Activated T-helper 17 cell treated with anti-CD3 and anti-CD28 coated beads, Interleukin-2, amount 50 U/mL, for 72 hours (primary cell): Measurements from ENCODE around the gene RASGRF2. TPM values are rescaled to one million over a fixed set of nuclear protein-coding genes. Genes with fewer than 3 reads are reported as not detected.

ENCODE experiments used
- ATAC-seq: fragments of 150-1000 bp; cut with Tn5 transposase; replicated peaks from 2 replicates; pipeline ENCODE4 v1.10.0; 2021; ENCODE audit warnings: mild to moderate bottlenecking, moderate library complexity
- H3K27ac Mint-ChIP-seq: one replicate; pipeline ENCODE4 v1.8.0; 2022; ENCODE audit warnings: mixed read lengths
- H3K27me3 Mint-ChIP-seq: one replicate; pipeline ENCODE4 v1.8.0; 2022; ENCODE audit warnings: mixed read lengths
- H3K36me3 Mint-ChIP-seq: one replicate; pipeline ENCODE4 v1.8.0; 2022; ENCODE audit warnings: low read depth, mild to moderate bottlenecking, mixed read lengths
- H3K4me1 Mint-ChIP-seq: one replicate; pipeline ENCODE4 v1.8.0; 2022; ENCODE audit warnings: mixed read lengths
- H3K4me3 Mint-ChIP-seq: one replicate; pipeline ENCODE4 v1.8.0; 2022; ENCODE audit warnings: mild to moderate bottlenecking, mixed read lengths
- H3K9me3 Mint-ChIP-seq: one replicate; pipeline ENCODE4 v1.8.0; 2022; ENCODE audit warnings: mixed read lengths
- total RNA-seq, 2 donors: library from RNA; stranded (reverse); gene quantifications; one replicate each; pipeline ENCODE4 v1.2.3, GENCODE V29; 2022

Gene RASGRF2, protein sequence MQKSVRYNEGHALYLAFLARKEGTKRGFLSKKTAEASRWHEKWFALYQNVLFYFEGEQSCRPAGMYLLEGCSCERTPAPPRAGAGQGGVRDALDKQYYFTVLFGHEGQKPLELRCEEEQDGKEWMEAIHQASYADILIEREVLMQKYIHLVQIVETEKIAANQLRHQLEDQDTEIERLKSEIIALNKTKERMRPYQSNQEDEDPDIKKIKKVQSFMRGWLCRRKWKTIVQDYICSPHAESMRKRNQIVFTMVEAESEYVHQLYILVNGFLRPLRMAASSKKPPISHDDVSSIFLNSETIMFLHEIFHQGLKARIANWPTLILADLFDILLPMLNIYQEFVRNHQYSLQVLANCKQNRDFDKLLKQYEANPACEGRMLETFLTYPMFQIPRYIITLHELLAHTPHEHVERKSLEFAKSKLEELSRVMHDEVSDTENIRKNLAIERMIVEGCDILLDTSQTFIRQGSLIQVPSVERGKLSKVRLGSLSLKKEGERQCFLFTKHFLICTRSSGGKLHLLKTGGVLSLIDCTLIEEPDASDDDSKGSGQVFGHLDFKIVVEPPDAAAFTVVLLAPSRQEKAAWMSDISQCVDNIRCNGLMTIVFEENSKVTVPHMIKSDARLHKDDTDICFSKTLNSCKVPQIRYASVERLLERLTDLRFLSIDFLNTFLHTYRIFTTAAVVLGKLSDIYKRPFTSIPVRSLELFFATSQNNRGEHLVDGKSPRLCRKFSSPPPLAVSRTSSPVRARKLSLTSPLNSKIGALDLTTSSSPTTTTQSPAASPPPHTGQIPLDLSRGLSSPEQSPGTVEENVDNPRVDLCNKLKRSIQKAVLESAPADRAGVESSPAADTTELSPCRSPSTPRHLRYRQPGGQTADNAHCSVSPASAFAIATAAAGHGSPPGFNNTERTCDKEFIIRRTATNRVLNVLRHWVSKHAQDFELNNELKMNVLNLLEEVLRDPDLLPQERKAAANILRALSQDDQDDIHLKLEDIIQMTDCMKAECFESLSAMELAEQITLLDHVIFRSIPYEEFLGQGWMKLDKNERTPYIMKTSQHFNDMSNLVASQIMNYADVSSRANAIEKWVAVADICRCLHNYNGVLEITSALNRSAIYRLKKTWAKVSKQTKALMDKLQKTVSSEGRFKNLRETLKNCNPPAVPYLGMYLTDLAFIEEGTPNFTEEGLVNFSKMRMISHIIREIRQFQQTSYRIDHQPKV (N-terminal part only)
- 1 to 10 TPM; 6.8 to 7.6 TPM for total RNA-seq

DNA sequence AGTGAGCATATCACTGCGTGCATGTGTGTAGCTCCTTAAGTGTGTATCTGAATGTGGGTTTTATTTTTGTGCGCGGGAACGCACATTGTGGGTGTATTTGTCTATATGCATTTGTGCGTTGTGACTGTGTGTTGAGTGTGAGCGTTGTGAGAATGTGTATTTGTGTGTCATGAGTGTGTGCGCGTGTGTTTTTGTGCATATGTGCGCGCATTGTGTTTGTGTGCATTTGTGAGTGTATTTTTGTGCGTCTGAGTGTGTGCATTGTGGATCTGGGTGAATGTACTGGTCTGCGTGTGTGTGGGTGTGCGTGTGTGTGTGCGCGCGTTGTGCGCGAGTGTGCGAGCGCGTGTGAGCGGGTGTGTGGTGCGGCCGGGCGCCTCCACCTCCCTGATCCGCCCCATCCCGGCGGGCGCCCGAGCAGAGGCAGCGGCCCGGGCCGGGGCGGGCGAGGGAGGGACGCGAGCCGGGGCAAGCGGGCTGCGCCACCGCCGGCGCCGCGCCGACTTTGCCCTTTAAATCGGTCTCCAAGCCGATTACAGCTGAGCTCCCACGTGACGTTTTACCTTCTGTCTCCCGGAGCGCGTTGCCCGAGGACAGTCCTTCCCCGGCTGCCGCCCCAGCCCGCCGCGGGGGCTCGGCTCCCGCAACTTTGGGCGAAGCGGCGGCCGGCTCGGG, at the start of gene RASGRF2:
TSS of gene RASGRF2 (plus strand) at position 596 of the 675 bp plus-strand sequence. CDS start 376 bp downstream, outside the sequence.
- Mint-ChIP-seq H3K4me3 (peak within 1 kb of the TSS; percentile 87), H3K27me3 (no peaks in the 10 kb centered on the region), H3K36me3 (no peaks in the 10 kb centered on the region), H3K9me3 (no peaks in the 10 kb centered on the region), H3K27ac (peak within 1 kb of the TSS; percentile 79), H3K4me1 (peaks cover 30% of the 10 kb centered on the region)
- ATAC-seq = peak; percentile 46

DNA sequence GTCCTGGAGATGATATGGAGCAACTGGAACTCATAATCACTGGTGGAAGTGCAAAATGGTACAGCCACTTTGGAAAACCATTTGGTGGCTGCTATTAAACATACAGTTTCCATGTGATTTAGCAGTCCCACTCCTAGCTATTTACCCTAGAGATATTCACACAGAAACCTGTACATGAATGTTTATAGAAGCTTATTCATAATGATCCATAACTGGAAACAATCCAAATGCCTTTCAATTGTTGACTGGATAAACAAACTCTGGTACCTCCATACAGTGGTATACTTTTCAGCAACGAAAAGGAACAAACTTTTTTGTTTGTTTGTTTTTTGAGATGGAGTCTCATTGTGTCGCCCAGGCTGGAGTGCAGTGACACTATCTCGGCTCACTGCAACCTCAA, 47.7 kb upstream of the RASGRF2 start:
- ATAC-seq = no peak
- no peaks in the 10 kb centered on the region for H3K27me3 Mint-ChIP-seq
- no peaks in the 10 kb centered on the region for H3K9me3 Mint-ChIP-seq
- H3K4me3 Mint-ChIP-seq = no peak overlapping the region
- H3K36me3 Mint-ChIP-seq = no peaks in the 10 kb centered on the region
- no peak overlapping the region for H3K27ac Mint-ChIP-seq
- H3K4me1 Mint-ChIP-seq = no peaks in the 10 kb centered on the region

DNA sequence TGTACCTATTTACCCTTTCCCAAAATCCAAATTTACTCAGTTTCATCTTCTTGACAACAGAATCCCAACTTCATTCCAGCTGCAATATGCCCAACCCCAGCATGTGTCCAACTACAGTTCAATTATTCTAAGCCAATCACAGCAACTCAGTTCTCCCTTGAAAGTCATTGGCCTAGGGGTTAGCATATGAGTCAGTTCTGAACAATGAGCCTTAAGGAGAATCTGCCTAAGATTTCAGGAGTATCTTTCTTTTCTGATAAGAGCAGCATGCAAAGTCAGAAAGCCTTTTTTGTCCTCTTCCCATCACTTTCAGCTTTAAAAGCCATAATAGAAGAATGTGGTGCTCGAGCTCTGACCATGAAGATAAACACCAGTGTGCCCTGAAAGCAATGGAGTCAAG, 44.4 kb upstream of the RASGRF2 start:
- no peaks in the 10 kb centered on the region for H3K36me3 Mint-ChIP-seq
- no peak overlapping the region for H3K4me3 Mint-ChIP-seq
- H3K4me1 Mint-ChIP-seq = no peaks in the 10 kb centered on the region
- H3K27me3 Mint-ChIP-seq = no peaks in the 10 kb centered on the region
- ATAC-seq = no peak
- H3K27ac Mint-ChIP-seq = no peak overlapping the region
- no peaks in the 10 kb centered on the region for H3K9me3 Mint-ChIP-seq

- no peak overlapping the region for H3K27ac Mint-ChIP-seq
- ATAC-seq = no peak
- H3K9me3 Mint-ChIP-seq = no peaks in the 10 kb centered on the region
- no peaks in the 10 kb centered on the region for H3K27me3 Mint-ChIP-seq
- H3K4me1 Mint-ChIP-seq = no peaks in the 10 kb centered on the region
- no peak overlapping the region for H3K4me3 Mint-ChIP-seq
- no peaks in the 10 kb centered on the region for H3K36me3 Mint-ChIP-seq
Measured at GRCh38 chr5:80916676-80917075, 43.5 kb upstream of the RASGRF2 start.

GRCh38 chr5:80917631-80918030, 42.5 kb upstream of the RASGRF2 start:
- no peaks in the 10 kb centered on the region for H3K4me1 Mint-ChIP-seq
- no peak for ATAC-seq
- no peak overlapping the region for H3K4me3 Mint-ChIP-seq
- no peaks in the 10 kb centered on the region for H3K9me3 Mint-ChIP-seq
- no peak overlapping the region for H3K27ac Mint-ChIP-seq
- H3K27me3 Mint-ChIP-seq = no peaks in the 10 kb centered on the region
- H3K36me3 Mint-ChIP-seq = no peaks in the 10 kb centered on the region

DNA sequence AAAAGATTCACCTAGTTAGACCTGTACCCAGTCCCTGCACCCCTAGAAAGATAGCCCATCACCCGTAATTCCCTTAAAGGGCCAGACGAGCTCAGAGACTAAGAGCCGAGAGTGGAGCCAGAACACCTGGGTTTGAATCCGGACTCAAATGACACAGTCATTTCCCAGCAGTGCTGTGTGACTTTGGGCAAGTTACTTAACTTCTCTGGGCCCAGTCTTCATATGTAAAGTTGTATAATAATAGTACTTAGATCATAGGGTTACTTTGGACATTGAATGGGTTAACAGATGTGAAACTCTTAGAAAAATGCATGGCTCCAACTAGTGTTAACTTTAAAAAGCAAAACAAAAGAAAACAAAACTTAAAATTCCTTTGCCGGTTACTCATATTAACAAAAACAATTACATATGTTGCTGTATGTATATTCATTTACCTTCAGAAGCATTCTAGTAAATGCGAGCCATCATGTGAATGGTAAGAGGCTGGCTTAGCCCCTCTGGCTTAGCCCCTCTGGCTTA, 40.4 kb upstream of the RASGRF2 start:
- no peaks in the 10 kb centered on the region for H3K27me3 Mint-ChIP-seq
- H3K4me1 Mint-ChIP-seq = no peaks in the 10 kb centered on the region
- H3K27ac Mint-ChIP-seq = no peak overlapping the region
- no peak overlapping the region for H3K4me3 Mint-ChIP-seq
- ATAC-seq = no peak
- no peaks in the 10 kb centered on the region for H3K36me3 Mint-ChIP-seq
- H3K9me3 Mint-ChIP-seq = no peaks in the 10 kb centered on the region

GRCh38 chr5:80920333-80920732, 39.8 kb upstream of the RASGRF2 start:
- no peak overlapping the region for H3K27ac Mint-ChIP-seq

DNA sequence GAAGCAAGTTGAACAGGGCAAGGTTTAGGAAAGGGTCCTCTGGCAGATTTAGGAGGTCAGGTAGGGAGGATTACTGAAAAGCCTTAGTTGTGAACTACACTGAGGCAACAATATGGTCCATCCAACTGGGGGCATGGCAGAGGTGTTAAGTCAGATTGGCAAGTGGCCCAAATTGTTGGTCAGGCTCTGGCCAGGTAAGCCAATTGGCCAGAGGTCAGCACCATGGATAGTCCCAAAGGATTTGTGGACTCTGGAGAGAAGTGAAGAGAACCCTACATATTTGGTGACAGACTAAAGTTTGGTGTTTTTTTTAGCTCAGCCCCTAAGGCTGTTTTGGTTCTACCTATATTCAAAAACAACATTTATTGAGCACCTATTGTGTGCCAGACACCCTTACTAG, 39.1 kb upstream of the RASGRF2 start:
- H3K4me1 Mint-ChIP-seq = no peaks in the 10 kb centered on the region
- H3K27me3 Mint-ChIP-seq = no peaks in the 10 kb centered on the region
- H3K9me3 Mint-ChIP-seq = no peaks in the 10 kb centered on the region
- H3K4me3 Mint-ChIP-seq = no peak overlapping the region
- ATAC-seq = no peak
- H3K27ac Mint-ChIP-seq = no peak overlapping the region
- H3K36me3 Mint-ChIP-seq = no peaks in the 10 kb centered on the region

More at GRCh38 chr5:80920333-80920732, 39.8 kb upstream of the RASGRF2 start:
- Mint-ChIP-seq H3K9me3 (no peaks in the 10 kb centered on the region), H3K36me3 (no peaks in the 10 kb centered on the region), H3K27me3 (no peaks in the 10 kb centered on the region), H3K4me3 (no peak overlapping the region), H3K4me1 (no peaks in the 10 kb centered on the region)
- no peak for ATAC-seq

GRCh38 chr5:80925931-80926330, 34.2 kb upstream of the RASGRF2 start:
- Mint-ChIP-seq H3K27ac (no peak overlapping the region), H3K4me1 (no peaks in the 10 kb centered on the region), H3K27me3 (no peaks in the 10 kb centered on the region), H3K4me3 (no peak overlapping the region), H3K36me3 (no peaks in the 10 kb centered on the region), H3K9me3 (no peaks in the 10 kb centered on the region)
- ATAC-seq = no peak

DNA sequence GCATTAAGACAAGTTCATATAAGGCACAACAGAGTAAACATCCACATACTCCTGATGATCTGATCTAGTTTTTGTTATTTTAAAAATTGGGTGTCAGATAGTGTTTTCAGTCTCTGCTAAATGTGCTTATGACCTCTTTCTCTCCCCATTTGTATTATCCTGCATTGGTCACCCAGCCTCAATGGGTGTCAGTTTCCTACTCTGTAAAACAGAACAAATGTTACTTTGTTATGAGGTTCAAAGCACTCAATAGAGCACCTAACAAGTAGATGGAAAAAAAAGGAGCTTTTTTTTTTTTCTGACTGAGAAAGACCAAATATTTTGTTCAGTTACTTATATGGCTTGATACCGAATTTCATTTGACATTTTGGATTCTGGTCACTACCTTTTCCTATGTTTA, 33.6 kb upstream of the RASGRF2 start:
- ATAC-seq = no peak
- no peaks in the 10 kb centered on the region for H3K36me3 Mint-ChIP-seq

DNA sequence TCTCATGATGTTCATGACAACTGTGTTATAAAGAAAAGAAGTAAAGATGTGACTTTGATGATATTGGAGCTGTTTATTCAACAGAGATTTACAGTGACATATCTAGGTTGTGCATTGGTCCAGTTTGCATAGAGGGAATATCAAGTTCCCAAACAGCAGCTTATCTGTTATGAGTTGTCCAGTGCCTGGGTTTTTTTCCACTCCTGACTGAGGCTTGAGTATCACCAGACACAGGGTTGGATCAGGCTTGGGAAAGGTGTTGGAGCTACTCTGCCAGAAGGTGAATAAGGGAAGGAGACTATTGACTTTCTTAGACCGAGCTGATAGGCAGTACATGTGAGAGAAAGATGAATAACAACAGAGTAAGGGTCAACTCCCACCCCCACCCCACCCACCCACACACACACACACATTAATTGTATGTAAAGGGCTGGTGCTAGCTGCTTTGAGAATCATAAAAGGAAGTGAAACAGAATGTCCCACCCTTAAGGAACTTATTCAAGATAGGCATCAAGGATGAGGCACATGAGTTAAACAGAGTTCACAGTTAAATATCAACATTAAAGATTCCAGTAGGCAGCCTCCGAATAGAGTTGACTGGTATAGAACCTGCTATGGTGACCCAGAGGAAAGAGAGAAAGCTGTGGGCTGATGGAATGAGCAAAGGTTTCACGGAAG, 33.0 kb upstream of the RASGRF2 start:
- no peak for ATAC-seq

More for the DNA sequence above, 33.6 kb upstream of the RASGRF2 start:
- Mint-ChIP-seq H3K9me3 (no peaks in the 10 kb centered on the region), H3K4me3 (no peak overlapping the region), H3K4me1 (no peaks in the 10 kb centered on the region), H3K27ac (no peak overlapping the region), H3K27me3 (no peaks in the 10 kb centered on the region)

GRCh38 chr5:80928073-80928472, 32.1 kb upstream of the RASGRF2 start:
- no peaks in the 10 kb centered on the region for H3K9me3 Mint-ChIP-seq
- H3K36me3 Mint-ChIP-seq = no peaks in the 10 kb centered on the region
- no peak overlapping the region for H3K4me3 Mint-ChIP-seq
- no peaks in the 10 kb centered on the region for H3K27me3 Mint-ChIP-seq
- H3K4me1 Mint-ChIP-seq = no peaks in the 10 kb centered on the region
- no peak overlapping the region for H3K27ac Mint-ChIP-seq
- ATAC-seq = no peak

More for the DNA sequence above, 33.0 kb upstream of the RASGRF2 start:
- Mint-ChIP-seq H3K4me1 (no peaks in the 10 kb centered on the region), H3K27me3 (no peaks in the 10 kb centered on the region), H3K9me3 (no peaks in the 10 kb centered on the region), H3K27ac (no peak overlapping the region), H3K36me3 (no peaks in the 10 kb centered on the region), H3K4me3 (no peak overlapping the region)

- no peak overlapping the region for H3K4me3 Mint-ChIP-seq
- no peak for ATAC-seq
- no peaks in the 10 kb centered on the region for H3K36me3 Mint-ChIP-seq
- H3K9me3 Mint-ChIP-seq = no peaks in the 10 kb centered on the region
- no peak overlapping the region for H3K27ac Mint-ChIP-seq
- peaks cover 2% of the 10 kb centered on the region for H3K4me1 Mint-ChIP-seq
- H3K27me3 Mint-ChIP-seq = no peaks in the 10 kb centered on the region
Measured at GRCh38 chr5:80930940-80931339, 29.2 kb upstream of the RASGRF2 start.
